ENCODE measurements around the gene LPP. TPM values are rescaled to one million over a fixed set of nuclear protein-coding genes. Genes with fewer than 3 reads are reported as not detected.
A peak's percentile ranks its signal among the peaks of the same experiment; 100 is the strongest.

The LPP gene, protein sequence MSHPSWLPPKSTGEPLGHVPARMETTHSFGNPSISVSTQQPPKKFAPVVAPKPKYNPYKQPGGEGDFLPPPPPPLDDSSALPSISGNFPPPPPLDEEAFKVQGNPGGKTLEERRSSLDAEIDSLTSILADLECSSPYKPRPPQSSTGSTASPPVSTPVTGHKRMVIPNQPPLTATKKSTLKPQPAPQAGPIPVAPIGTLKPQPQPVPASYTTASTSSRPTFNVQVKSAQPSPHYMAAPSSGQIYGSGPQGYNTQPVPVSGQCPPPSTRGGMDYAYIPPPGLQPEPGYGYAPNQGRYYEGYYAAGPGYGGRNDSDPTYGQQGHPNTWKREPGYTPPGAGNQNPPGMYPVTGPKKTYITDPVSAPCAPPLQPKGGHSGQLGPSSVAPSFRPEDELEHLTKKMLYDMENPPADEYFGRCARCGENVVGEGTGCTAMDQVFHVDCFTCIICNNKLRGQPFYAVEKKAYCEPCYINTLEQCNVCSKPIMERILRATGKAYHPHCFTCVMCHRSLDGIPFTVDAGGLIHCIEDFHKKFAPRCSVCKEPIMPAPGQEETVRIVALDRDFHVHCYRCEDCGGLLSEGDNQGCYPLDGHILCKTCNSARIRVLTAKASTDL
- polyA plus RNA-seq (2011; rRNA removed) (33.3 and 60.0 TPM in 2 replicates), polyA minus RNA-seq (2011; rRNA and poly(A)+ RNA removed) (312 and 333 TPM in 2 replicates)

DNA sequence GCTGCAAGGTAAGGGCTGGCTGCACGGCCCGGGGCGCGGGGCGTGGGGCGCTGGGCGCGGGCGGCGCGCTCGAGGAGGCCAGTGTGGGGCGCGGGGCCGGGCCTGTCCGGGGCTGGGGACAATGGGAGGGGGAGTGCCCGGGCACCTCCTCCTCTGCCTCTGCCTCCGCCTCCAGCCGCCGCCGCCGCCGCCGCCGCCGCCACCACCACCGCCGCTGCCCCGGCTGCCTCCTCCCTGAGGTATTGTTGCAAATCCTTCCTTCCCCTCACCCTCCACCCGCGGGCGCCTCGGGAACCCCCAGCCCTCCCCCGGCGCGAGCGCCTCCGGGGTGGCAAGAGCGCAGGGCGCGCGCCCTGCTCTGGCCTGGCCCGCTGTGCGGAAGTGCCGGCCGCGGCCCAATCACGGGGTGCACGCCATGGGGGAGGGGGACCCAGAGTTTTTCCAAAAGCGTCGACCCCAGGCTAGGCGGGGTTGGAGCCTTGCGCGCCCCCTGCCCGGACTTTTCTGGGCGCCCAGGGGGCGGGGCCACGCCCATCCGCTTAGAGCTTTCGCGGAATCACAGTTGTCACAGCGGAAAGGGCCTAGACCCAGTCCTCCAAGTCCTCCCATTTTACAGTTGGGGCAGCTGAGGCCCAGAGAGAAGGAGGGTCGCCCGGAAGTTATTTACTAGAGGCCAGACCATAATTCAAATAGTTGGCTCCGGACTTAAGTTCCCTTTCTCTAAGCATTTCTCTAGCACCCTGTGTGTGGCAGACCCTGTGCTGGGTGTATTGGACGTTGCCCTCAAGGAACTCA lies at the start of gene LPP:
Gene LPP (plus strand): TSS at position 144 of the 795 bp plus-strand sequence. CDS start 251,964 bp downstream, outside the sequence.
- TF ChIP-seq, protein P1, sequence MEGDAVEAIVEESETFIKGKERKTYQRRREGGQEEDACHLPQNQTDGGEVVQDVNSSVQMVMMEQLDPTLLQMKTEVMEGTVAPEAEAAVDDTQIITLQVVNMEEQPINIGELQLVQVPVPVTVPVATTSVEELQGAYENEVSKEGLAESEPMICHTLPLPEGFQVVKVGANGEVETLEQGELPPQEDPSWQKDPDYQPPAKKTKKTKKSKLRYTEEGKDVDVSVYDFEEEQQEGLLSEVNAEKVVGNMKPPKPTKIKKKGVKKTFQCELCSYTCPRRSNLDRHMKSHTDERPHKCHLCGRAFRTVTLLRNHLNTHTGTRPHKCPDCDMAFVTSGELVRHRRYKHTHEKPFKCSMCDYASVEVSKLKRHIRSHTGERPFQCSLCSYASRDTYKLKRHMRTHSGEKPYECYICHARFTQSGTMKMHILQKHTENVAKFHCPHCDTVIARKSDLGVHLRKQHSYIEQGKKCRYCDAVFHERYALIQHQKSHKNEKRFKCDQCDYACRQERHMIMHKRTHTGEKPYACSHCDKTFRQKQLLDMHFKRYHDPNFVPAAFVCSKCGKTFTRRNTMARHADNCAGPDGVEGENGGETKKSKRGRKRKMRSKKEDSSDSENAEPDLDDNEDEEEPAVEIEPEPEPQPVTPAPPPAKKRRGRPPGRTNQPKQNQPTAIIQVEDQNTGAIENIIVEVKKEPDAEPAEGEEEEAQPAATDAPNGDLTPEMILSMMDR (IDR thresholded peaks at IDR 0.05; ENCODE audit: insufficient read depth, low read depth, low read length) = no peak
- DNase-seq (ENCODE audit: low read depth) = no peak
- Histone ChIP-seq H3K36me3 (ENCODE audit: control insufficient read depth, insufficient read depth, low read length) (no peaks in the 10 kb centered on the region), H3K4me3 (ENCODE audit: low read depth, low read length) (peak within 1 kb of the TSS; percentile 79), H3K27me3 (ENCODE audit: control insufficient read depth, insufficient read depth, low read length) (no peaks in the 10 kb centered on the region)
- CTCF ChIA-PET = interaction anchor here (0.9 to 2.5 kb wide), 7 partner anchors 13 to 414 kb away, joined by 3 to 15 read pairs (median 4); no protein-coding TSS in a partner anchor
- POLR2A ChIA-PET = interaction anchor here (0.6 to 1.1 kb wide), 5 partner anchors 113 to 800 kb away, joined by 3 to 10 read pairs (median 4); partner anchors contain the start of gene BCL6

DNA sequence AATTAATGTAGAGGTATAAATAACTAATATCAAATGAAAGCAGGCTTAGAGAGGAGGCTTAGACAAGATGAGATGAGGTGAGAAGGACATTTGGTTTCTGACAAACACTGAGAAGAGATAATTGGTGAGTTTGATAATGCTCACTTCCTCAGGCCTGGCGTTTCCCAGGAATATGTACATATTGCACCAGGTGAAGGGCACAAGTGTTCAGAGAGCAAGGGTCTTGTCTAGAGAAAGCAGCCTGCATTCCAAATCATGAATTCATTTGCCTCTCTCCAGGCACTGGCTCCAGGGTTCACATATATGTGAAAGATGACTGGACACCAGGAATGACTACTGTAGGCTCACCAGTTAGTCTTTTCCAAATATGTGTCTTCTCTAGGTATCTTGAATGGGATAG lies 48.0 kb upstream of the LPP start:
- TF ChIP-seq, protein P1 (IDR thresholded peaks at IDR 0.05; ENCODE audit: insufficient read depth, low read depth, low read length) = no peak
- DNase-seq (ENCODE audit: low read depth) = no peak
- no peaks in the 10 kb centered on the region for H3K27me3 ChIP-seq (ENCODE audit: control insufficient read depth, insufficient read depth, low read length)
- no peak overlapping the region for H3K4me3 ChIP-seq (ENCODE audit: low read depth, low read length)
- H3K36me3 ChIP-seq (ENCODE audit: control insufficient read depth, insufficient read depth, low read length) = no peaks in the 10 kb centered on the region
- POLR2A ChIA-PET = no interaction called here
- CTCF ChIA-PET = no interaction called here

DNA sequence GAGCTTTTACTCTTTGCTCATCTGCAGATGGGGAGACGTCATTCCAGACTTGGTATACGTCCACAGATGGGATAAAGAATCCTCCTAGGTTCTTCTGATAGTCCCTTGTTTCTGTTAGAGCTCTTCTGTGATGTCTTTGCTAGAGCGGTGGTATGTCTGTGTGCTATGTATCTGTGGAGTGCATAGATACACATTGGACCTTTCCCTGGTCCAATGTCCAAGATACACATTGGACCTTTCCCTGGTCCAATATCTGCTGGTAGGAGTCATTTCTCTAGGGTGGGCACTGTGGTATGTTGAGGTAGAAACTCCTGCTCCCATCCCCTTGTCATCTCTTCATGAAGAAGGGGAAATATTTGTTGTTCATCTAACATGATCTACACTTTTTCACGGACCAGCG lies 47.5 kb upstream of the LPP start:
- ChIA-PET POLR2A (no interaction called here), CTCF (no interaction called here)
- H3K4me3 ChIP-seq (ENCODE audit: low read depth, low read length) = no peak overlapping the region
- TF ChIP-seq, protein P1 (IDR thresholded peaks at IDR 0.05; ENCODE audit: insufficient read depth, low read depth, low read length) = no peak
- H3K36me3 ChIP-seq (ENCODE audit: control insufficient read depth, insufficient read depth, low read length) = no peaks in the 10 kb centered on the region
- no peaks in the 10 kb centered on the region for H3K27me3 ChIP-seq (ENCODE audit: control insufficient read depth, insufficient read depth, low read length)
- DNase-seq (ENCODE audit: low read depth) = no peak

DNA sequence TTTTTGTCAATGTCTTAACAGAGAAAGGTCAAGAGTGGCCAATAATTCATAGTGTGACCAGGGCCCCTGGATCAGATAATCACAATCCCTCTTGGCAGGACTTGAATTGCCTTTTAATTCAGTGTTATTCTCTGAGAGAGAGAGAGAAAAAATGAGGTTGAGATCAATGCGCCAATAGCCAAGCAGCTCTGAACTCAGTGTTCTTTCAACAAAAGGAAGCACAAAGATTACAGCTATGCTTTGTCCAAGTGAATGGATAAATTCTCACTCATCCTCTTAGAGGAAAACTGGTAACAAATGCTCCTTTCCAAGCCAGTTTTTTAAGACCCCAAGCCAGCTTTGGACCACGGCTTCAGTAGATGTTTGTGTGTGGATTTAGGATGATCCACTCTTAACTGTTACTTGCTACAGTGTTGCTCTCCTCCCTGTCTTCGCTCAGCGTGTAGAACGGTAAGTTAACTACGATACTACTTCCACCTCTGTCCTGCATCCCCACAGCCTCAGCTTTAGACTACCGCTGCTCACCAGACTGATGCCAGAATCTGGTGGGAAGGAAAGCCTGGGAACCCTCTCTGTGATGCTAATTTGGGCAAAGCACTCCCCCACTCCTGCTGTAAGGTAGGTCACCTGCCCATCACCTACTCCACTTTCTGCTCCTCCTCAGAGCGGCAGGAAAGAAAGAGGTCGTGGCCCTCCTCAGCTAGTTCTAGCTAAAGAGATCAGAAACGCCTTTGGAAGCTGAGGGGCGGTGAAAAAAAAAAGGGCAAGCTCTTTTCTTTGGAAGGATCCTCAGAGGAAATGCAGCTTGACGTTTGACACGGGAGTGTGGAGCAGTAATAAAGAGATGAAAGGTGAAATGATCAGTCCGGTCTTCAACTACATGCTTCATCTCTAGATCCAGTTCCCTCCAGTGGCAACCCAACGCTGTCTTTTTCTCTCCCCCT lies 46.8 kb upstream of the LPP start:
- TF ChIP-seq, protein P1 (IDR thresholded peaks at IDR 0.05; ENCODE audit: insufficient read depth, low read depth, low read length) = no peak
- DNase-seq (ENCODE audit: low read depth) = no peak
- no peaks in the 10 kb centered on the region for H3K36me3 ChIP-seq (ENCODE audit: control insufficient read depth, insufficient read depth, low read length)
- CTCF ChIA-PET = no interaction called here
- H3K27me3 ChIP-seq (ENCODE audit: control insufficient read depth, insufficient read depth, low read length) = no peaks in the 10 kb centered on the region
- H3K4me3 ChIP-seq (ENCODE audit: low read depth, low read length) = no peak overlapping the region
- POLR2A ChIA-PET = no interaction called here
